ENCODE results near the gene ASB13. TPM values are rescaled to one million over a fixed set of nuclear protein-coding genes. Genes with fewer than 3 reads are reported as not detected.

Gene ASB13
- total and polyA plus RNA-seq, 10 of the 15 experiments (the other 5 are each of a cell fraction or from before 2014, with no cell fraction given): 0.02 to 0.59 (median 0.10) TPM; not detected in 2

GRCh38 chr10:5594271-5595049 lies 71.9 kb downstream of the ASB13 start:
- no peak overlapping the region for H3K9ac ChIP-seq (ENCODE audit: control insufficient read depth, insufficient read depth, low read length)
- 46% methylated on average over 14 of the region's 14 CpGs for WGBS (ENCODE audit: insufficient coverage, insufficient replicate concordance, low lambda C conversion rate, missing lambda C conversion rate)
- TF ChIP-seq E4F1 (IDR thresholded peaks at IDR 0.05; ENCODE audit: borderline replicate concordance, partially characterized antibody) (no peak), CEBPZ (IDR thresholded peaks at IDR 0.05; ENCODE audit: low read depth, low read length) (no peak), ZNF24 (IDR thresholded peaks at IDR 0.05) (no peak), POLR2A (IDR thresholded peaks at IDR 0.05; ENCODE audit: low read depth, low read length) (no peak), POLR2AphosphoS5 (IDR thresholded peaks at IDR 0.05; ENCODE audit: low read length) (no peak), NFXL1 (IDR thresholded peaks at IDR 0.05; ENCODE audit: borderline replicate concordance) (no peak), RAD21 (IDR thresholded peaks at IDR 0.05; ENCODE audit: insufficient read depth, low read depth, low read length) (no peak), JUND (IDR thresholded peaks at IDR 0.05; ENCODE audit: low read depth, low read length) (no peak), BMI1 (IDR thresholded peaks at IDR 0.05; ENCODE audit: borderline replicate concordance) (no peak), ZZZ3 (IDR thresholded peaks at IDR 0.05; ENCODE audit: control insufficient read depth, insufficient read length, low read depth) (no peak), IRF3 (IDR thresholded peaks at IDR 0.05) (no peak), CREB1 (IDR thresholded peaks at IDR 0.05; ENCODE audit: low read depth) (no peak), ASH2L (IDR thresholded peaks at IDR 0.05; ENCODE audit: borderline replicate concordance, low read depth) (no peak), TARDBP (IDR thresholded peaks at IDR 0.05; ENCODE audit: borderline replicate concordance) (no peak), NRF1 (conservative IDR thresholded peaks at IDR 0.05; ENCODE audit: low read depth, low read length) (no peak), YY1 (IDR thresholded peaks at IDR 0.05; ENCODE audit: low read depth, low read length) (no peak)

More at GRCh38 chr10:5594271-5595049, 71.9 kb downstream of the ASB13 start:
- CTCF ChIA-PET: interaction anchor here (1.1 kb wide), 1 partner anchor 29 kb away, joined by 4 read pairs; no protein-coding TSS in a partner anchor
- Histone ChIP-seq H3K79me2 (ENCODE audit: control insufficient read depth, insufficient read depth, low read length) (no peaks in the 10 kb centered on the region), H3K4me2 (ENCODE audit: control insufficient read depth, insufficient read depth) (no peak overlapping the region), H2AFZ (ENCODE audit: control insufficient read depth, low read depth, low read length) (no peak overlapping the region), H3K9me3 (replicated peaks; ENCODE audit: control insufficient read depth, insufficient read depth, low read length) (no peaks in the 10 kb centered on the region), H4K20me1 (ENCODE audit: control insufficient read depth, insufficient read depth) (no peaks in the 10 kb centered on the region), H3K4me1 (ENCODE audit: control insufficient read depth, insufficient read depth, low read length) (no peaks in the 10 kb centered on the region), H3K4me3 (no peak overlapping the region), H3K27me3 (replicated peaks in 1 of 2; ENCODE audit: control insufficient read depth in 2 of 2, insufficient read depth in 2 of 2, low read length in 1 of 2) (peaks cover 2 to 3% of the 10 kb centered on the region in 2 experiments; a peak in 2 of 4 replicates), H3K36me3 (ENCODE audit: control insufficient read depth in 2 of 2, insufficient read depth in 2 of 2, low read length in 1 of 2) (no peaks in the 10 kb centered on the region), H3K27ac (ENCODE audit: control insufficient read depth, insufficient read depth) (no peak overlapping the region)
- RAD21 ChIA-PET (ENCODE audit: unreplicated experiment): no interaction called here
- in situ Hi-C loops (cut with MboI): no loop called here
- no peak for DNase-seq (ENCODE audit: low read depth, low spot score)
- no peak for FAIRE-seq
- no TSS peak for BruUV-seq (replicated peaks)
- no peak for ATAC-seq
- intact Hi-C loops (cut with micrococcal nuclease; ENCODE audit: unreplicated experiment): no loop called here
- SMC1A ChIA-PET (ENCODE audit: uncharacterized antibody, unreplicated experiment): interaction anchor here (0.6 kb wide), 2 partner anchors 38 to 153 kb away, joined by 3 read pairs; no protein-coding TSS in a partner anchor
- POLR2A ChIA-PET: no interaction called here
